Cortex of kidney (tissue), 1 donor: Measurements from ENCODE around the gene RCOR1.
"Not testable (repeated sequence)": the region's sequence is repeated elsewhere in the genome, so short reads cannot be mapped to it uniquely, and the experiment has no call there.

Experiments used
- DNase-seq: peaks from one replicate; lab custom pipeline; 2025; lab: John Stamatoyannopoulos, UW

Gene RCOR1

DNA sequence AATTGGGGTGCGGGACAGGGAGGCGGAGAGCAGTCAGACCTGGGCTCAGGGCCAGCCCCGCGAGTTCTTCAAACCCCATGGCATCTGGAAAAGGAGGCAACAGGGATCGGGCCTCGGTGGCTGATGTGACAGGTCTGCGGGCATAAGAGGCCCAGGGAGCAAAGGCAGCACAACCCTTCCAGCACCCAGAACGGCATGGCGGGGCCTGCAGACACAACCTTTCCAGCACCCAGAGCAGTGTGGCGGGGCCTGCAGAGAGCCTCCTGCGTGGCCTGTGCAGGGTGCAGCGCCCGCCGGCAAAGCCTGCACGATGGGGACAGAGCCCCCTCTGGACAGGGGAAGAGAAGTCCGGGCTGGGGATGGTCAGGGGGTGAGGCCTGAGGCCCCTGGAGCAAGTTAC, 158.6 kb downstream of the RCOR1 start:
- no peak for DNase-seq

DNA sequence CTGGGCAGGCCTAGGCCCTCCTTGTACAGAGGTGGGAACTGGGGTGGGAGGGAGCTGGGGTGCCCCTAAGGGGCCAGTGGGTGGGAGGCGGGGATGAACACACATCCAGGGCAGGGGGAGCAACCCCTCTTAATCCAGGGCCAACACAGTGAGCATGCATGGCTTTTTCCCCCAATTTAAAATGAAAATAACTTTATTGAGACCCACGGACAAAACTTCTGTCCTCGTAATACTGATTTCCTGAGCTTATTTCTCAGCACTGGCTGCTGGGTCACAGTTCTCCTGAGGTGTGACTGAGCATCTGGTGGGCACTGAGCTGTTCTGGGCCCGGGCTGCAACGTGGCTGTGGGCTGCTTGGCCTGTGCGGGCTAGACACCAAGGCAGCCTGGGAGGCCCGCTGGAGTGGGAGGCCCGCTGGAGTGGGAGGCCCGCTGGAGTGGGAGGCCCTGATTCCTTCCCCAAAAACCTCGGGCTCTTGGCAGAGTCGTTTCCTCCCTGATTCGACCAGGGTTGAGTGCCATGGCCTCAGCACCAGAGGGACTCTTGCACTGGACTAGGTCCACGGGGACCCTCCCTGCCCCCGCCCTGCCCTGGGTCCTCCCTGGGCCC, 159.9 kb downstream of the RCOR1 start:
- DNase-seq, result no peak

DNA sequence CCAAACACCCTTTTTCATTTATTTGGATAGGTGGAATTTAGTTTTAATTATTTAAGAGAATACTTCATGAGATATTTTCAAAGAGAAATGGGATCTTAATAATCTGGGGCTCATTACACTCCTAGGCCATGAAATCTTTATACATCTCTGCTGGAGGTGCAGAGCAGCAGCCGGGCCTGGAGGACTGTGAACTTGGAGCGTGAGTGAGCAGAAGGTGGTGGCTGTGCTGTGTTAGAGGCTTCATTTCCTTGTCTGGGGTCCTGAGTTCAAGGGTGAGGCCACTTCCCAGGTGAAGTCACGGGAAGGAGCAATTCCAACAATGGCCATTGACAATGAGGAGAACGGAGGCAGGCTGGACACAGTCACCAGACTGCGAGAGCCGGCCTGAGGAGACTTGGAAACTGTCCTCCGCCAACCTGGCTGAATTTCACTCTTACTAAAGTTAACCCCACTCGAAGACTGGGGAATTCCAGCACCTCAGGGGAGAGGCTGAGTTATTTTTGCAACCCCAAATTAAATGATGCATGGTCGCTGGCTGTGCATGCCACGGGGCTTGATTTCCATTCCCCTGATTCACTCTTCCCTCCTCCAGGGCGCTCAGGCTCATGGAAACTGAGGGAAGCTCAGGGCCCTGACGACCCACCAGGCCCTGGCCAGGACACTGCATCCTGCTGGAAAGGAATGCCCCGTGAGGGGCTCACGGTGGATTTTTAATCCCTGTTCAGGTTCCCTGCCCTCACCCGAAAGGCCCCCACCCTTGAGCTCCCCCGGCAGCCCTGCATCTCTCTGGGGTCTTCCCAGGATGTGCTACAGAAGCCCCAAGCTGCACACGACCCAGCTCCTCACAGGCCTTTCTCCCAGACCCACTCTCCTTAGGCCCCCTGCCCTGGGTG, 162.2 kb downstream of the RCOR1 start:
- DNase-seq, result no peak

DNA sequence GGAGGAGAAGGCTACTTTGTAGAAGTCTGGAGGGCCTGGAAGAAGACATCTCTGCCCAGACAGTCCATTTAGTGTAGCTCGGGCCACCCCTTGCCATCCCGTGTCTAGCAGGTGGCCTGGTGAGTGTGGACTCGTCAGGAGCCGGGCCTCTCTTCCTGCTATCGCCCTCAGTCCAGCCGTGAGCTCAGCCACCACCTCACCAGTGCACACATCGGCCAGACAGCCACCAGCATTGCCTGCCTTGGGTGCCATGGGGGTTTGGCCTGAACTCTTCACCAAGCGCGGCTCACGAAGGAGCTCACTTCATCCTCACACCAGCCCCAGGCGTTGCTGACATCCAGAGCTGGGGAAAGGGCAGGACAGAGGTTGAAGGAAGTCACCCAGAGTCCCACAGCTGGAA, 165.2 kb downstream of the RCOR1 start:
- DNase-seq, result no peak

DNA sequence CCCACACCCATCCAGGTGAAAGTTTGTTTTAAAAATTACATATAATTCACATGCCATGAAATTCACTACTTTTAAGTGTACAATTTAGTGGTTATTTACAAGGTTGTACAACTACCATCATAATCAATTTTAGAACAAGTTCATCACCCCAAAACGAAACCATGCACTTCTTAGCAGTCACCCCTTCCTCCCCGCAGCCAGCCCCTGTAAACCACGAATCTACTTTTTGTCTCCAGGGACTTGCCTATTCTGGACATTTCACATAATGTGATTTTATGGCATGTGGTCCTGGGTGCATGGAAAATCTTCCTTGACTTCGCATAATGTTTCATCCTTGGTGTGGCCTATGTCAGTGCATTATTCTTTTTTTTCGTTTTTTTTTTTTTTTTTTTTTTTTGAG, 165.6 kb downstream of the RCOR1 start:
- DNase-seq, result no peak

DNA sequence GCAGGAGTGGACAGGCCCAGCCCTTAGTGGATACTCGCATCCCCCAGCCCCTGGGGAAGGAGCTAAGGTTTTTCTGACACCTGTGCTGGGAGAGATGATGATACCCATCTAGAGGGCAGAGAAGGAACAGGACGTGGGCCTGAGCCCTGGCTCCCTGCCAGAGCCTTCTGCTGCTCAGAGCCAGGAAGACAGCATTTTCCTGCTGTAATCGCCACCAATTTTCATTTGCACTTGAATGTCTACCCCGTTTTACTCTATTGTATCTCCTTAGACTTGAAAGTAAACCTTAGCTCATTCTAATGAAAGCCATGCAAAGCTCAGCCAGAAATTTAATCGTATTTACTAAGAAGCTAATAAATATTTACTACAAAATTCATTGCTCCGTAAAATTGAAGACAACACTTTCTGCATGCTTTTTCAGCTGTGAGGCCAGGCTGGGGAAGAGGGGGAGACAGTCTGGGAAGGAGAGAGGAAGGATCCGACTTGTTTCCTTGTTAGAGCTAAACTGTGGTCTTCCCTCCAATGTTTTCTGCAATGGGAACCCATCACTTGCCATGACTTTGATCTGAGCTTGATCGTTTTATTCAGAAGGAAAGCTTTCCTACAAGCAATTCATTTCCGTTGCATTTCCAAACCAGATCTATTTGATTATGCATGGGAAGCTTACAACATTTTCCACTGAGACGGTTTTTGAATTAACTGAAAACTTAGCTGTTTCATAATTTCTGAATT, 167.2 kb downstream of the RCOR1 start:
- DNase-seq, result no peak

DNA sequence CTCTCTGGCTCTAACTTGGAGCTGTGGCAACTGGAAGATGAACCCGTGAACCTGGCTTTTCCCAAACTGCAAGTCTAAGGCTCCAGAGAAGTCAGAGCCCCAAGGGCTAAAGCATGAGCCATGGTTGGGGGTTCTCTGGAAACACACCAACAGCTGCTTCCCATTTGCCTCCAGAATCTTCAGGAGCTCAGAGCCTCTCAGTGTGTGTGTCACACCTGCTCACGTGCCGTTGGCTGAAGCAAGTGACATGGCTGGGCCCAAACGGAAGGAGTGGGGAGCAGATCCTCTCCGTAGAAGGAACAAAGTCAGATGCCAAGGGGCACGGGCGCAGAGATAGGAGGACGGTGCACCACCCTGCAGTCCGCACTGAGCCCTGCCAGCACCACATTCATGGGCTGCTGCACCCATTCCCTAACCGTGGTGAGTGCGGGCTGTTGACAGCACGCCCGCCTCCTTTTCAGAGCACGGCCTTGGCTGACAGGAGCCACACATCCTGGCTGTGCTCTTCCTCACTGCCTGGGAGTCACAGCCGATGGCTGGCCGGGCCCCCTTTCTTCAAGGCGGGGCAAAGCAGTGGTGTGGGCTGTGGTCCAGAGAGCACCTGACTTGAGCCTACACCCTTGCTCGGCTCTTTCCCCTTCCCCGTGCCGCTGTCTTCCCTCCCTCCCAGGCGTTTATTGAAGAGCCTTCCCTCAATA, 168.2 kb downstream of the RCOR1 start:
- DNase-seq, result no peak

DNA sequence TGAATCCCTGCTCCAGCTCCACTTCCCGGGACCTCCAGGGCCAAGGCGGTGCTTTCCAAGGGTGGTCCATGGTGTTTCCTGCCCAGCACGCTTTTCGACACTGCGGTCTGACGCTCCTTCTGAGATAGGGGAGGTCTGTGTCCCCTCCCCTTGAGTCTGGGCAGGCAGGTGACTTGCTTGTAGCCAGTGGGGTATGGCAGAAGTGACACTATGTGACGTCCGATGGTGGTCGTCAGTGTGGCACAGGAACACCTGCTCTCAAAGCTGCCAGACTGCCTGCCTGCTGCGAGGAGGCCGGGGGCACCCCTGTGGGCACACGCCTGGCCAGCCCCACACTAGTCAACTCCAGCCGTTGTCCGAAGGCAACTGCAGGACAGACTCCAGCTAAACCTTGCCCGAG, 168.8 kb downstream of the RCOR1 start:
- DNase-seq, result no peak

DNA sequence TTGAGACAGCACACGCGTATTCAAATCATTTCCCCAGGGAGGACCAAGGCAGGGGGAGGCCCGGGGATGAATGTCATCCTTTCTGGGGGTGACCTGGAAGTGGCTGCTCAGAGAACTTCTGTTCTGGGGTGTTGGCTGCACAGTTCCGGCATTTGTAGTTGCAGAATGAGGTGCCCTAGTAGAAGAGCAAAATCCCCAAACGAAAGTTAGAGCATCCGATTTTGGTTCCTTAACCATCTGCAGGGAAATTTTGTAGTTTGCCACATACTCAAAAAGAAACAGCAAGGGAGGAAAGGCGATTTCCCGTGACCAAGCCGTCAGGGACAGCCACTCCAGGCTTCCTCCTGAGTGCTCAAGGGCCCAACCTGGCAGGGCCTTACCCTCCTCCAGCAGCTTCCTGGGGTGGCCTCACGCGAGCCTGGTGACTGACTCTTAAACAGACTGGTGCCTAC, 171.8 kb downstream of the RCOR1 start:
- no peak for DNase-seq

DNA sequence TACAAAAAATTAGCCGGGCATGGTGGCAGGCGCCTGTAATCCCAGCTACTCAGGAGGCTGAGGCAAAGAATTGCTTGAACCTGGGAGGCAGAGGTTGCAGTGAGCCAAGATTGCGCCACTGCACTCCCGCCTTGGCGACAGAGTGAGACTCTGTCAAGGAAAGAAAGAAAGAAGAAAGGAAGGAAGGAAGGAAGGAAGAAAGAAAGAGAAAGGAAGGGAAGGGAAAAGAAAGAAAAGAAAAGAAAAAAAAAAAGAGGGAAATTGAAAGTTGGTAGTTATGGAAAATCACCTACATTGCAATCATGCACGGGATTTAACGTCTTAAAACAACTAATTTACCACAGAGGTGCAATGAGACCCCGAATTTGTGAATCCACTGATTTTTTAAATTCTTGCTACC, 173.3 kb downstream of the RCOR1 start:
- DNase-seq, result not testable (repeated sequence)

DNA sequence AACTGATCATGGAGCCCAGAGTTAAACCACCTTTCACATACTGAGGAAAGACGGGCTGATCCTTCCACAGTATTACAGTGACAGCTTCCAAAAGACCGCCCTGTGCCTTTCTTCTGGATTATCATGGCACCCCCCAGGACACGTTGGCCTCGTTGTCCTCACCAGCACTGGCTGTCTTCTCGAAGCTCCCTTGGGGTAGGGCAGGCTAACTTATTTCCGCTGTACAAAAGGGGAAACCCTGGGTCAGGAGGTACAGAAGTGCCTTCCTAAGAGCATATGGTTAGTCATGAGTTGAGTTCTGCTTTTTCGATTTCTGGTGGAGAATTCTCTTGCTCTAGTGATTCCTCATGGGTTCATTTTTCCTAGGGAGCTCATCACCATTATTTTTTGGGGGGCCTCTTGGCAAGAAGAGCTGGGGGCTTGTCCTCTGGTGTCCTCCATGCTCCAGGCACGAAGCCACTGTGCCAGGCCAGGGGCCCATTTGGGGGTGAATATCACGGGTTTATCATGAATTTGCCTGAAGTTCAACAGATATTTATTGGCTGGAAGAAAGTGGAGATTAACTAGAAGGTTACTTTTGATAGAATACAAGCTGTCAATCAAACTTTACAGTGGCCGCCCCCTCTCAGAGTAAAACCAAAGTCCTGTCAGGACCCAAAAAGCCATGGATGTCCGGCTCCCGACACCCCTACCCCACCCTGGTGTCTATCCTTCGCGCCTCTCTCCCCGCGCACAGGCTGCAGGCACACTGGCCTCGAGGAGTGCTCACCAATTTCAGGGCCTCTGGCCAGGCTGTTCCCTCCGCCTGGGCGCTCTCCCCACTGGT, 176.0 kb downstream of the RCOR1 start:
- no peak for DNase-seq

DNA sequence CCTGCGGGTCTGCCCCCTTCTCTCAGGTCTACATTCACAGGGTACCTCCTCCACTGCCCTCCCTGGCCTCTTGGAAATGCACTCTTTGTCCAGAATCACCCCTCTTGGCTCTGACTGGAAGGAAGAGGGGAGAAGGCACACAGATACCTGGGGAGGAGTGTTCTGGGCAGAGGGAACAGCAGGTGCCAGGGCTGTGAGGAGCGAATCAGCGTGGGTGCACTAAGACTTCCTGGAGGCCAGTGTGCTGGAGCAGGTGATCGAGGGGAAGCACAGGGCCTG, 176.5 kb downstream of the RCOR1 start:
- no peak for DNase-seq

DNA sequence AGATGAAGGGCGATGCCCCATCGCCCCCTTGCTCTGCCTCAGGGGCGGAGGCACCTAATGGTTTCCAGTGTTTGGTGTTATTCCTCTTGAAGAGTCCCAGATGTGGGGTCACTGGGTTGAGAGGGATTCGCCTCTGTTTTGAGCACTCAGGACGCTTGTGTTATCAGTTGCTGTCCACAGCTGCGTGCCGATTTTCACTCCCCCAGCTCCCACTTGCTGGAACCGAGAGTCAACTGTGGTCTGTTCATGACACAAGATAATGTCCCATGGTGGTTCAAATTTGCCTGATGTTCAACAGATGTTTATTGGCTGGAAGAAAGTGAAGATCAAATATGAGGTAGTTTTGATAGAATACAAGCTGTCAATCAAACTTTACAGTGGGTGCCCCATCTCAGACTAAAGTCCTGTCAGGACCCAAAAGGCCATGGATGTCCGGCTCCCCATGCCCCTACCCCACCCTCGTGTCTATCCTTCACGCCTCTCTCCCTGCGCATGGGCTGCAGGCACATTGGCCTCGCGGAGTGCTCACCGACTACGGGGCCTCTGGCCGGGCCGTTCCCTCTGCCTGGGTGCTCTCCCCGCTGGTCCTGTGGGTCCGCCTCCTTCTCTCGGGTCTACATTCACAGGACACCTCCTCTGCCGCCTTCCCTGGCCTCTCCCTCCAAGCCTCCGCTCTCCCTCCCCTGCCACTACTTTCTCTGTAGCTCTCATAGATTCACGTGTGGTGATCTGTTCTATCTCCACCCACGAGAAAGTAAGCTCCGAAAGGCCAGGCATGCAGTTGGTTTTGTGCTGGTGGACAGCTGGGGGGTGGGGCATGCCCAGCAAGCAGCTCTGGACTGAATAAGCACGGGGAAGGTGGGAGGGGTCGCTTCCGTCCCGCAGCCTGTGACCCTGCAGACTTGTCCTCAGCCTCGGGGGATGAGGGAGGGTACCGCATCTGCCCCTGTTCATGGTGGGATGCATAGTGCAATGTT, 178.0 kb downstream of the RCOR1 start:
- DNase-seq, result no peak

DNA sequence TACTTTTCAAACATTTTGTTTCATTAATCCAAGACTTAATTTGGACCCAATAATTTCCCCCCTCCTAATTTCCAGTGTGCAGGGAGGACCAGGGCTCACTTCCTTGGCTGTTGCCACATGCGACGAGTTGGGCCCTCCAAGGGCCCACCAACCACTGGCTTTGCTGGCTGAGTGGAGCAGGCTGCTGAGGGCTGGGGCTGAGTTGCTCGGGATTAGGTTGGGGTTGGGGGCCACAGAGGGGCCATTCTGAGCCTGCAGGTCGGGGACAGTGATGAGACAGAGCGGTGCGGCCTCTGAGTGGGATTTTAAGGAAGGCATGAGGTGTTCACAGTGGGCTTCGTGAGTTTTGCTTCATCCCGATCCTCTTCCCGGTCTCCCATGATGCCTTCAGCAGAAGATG, 178.7 kb downstream of the RCOR1 start:
- DNase-seq, result no peak

DNA sequence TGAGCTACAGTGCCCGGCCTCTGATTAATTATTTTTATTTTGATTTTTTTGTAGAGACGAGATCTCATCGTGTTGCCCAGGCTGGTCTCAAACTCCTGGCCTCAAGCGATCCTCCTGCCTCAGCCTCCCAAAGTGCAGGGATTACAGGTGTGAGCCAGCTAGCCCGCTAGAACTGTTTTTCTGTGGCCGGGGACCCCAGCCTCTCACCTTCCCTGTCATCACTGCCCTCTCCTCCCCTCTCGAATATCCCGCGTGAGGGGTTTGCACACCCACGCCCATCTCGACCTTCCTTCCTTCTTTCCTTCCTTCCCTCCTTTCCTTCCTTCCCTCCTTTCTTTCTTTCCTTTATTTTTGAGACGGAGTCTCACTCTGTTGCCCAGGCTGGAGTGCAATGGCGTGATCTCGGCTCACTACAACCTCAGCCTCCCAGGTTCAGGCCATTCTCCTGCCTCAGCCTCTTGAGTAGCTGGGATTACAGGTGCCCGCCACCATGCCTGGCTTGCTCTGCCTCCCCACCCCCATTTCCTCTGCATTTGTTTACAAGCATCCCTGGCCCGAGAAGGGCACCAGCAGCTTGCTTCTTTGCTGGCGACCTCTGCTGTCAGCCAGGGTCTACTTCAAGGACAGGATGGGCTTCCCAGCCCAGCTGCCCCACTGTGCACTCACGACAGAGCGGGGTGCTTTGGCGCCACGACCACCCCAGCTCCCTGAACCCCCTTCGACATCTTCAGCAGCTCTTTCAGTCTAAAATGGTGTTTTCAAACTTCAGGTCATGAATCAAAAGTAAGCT, 180.5 kb downstream of the RCOR1 start:
- no peak for DNase-seq

DNA sequence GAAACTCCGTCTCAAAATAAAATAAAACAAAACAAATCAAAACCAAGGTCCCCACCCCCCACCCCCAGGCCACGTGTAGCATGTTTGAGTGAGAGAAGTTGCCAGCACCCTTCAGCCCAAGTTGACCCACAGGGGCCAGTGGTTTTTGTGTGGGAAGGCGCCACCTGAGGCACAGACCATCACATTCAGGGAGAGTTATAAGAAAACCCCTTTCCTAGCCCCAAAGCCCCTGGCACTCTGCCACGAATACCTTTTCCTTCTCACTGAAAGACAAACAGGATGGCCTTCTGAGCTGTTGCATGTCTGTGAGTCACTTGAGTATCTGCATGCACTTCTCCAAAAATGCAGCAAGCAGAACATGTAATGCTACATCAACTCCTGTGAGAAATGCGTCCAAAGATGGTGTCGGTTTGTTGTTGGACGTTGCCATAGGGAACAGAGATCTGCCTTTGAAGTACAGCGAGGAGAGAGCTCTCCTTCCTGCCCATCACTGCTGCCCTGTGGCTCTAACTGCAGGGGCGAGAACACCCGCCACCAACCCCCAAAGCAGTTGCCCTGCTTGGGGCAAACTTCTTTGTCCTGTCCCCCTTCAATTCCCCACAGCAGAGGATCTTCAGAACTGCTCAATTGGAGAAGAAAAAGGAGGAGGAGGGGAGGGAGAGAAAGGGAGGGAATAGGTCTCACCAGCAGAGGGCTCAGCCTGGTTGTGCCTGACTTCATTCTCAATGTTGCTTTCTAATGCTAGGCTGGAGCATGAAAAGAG, 182.1 kb downstream of the RCOR1 start:
- DNase-seq, result no peak

DNA sequence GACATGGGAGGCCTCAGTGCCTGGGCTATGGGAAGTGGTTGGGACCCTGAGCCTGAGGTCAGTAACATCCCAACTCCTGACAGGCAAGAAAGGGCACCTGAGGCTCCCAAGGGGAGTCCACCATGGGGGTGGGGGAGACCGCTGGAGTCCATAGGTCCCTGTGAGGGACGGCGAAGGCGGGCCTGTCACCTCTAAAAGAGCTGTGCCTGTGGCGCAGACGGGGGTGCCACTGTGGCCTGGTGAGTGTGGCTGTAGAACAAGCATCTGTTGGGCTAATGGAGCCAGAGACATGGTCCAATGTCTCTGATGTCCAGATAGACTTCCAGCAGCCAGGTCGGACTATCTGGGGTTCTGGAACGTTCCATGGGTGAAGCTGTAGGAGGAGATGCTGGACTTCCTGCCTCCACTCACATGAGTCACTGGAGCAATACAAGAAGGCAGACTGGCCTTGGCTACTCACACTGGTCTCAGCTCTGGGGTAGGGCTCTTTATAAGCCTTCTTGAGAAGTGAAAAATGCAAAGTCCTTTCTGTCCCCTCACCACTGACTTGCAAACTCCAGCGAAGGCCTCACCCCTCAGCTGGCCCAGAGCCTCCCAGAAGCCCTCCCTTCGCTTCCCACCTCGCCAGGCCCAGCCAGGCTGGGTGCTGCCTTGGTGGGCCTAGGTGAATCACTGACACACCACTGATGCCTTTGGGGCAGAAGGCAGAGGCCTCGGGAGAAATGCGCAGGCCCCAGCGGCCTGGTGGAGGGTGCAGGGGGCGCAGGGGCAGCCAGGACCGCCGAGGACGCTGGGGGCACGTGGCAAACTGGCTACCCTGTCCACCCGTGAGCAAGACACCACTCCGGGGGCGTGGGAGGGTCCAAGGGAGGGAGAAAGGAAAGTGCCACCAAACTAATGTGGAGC, 183.7 kb downstream of the RCOR1 start:
- no peak for DNase-seq
